ENCODE measurements around the gene BDKRB2.

DNA sequence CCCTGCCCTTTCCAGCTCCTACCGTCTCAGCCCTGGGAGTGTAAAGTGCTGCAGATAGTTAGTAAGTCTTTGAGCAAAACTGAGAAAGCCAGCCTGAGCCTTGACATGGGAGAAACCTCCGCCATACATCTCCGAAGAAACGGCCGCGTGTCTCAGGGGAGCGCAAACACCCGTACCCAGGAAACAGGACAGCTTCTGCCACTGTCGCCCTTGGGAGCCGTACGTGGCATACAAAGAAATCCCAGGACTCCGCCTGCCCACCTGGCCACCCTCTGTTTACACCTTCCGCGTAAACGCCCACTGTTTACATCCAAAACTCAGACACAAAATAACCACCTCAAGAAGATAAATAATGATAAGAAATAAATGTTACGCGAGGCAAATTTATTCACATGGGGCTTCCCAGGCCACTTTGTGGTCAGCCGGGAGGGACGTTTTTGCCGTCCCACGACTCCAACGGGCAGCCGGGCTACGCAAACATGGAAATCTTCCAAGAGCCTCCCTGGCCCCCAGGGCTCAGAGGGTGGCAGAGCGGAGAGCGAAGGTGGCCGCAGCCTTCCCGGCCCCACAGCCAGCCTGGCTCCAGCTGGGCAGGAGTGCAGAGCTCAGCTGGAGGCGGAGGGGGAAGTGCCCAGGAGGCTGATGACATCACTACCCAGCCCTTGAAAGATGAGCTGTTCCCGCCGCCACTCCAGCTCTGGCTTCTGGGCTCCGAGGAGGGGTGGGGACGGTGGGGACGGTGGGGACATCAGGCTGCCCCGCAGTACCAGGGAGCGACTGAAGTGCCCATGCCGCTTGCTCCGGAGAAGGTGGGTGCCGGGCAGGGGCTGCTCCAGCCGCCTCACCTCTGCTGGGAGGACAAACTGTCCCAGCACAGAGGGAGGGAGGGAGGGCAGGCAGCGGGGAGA, at the start of gene BDKRB2:
- TF ChIP-seq CTCF (IDR thresholded peaks at IDR 0.05; ENCODE audit: low read depth, low read length) (no peak), EZH2phosphoT487 (IDR thresholded peaks at IDR 0.05; ENCODE audit: low read depth) (no peak)

All from OCI-LY3 (cell line).